GM12878 (cell line): ENCODE measurements around the gene EBLN1. TPM values are rescaled to one million over a fixed set of nuclear protein-coding genes. Genes with fewer than 3 reads are reported as not detected.

ENCODE experiments used
- ATAC-seq: fragments of 200-7000 bp; cut with Tn5 transposase; 3 replicates; pipeline ENCODE4 v1.9.1; 2020; ENCODE audit warnings: mild to moderate bottlenecking, moderate library complexity
- BruUV-seq: library from RNA; stranded (reverse); fragments of 400-500 nt; replicated peaks from 2 replicates; lab custom pipeline; 2021; lab: Mats Ljungman, UMichigan
- CTCF ChIA-PET: fragments of 300-600 bp; sonication (Branson Sonifier 250); formaldehyde crosslinking; extraction: SDS; loops from one replicate; lab custom pipeline; 2021; ENCODE audit warnings: inconsistent platforms; lab: Yijun Ruan, JAX
- POLR2A ChIA-PET: fragments of 350-600 bp; formaldehyde crosslinking; extraction: SDS; loops from one replicate; lab custom pipeline; 2021; ENCODE audit warnings: inconsistent platforms; lab: Charles Lee
- RAD21 ChIA-PET: fragments of 300-600 bp; sonication (Branson Sonifier 250); formaldehyde crosslinking; loops from one replicate; lab custom pipeline; 2023; ENCODE audit warnings: antibody characterized with exemption; ENCODE audit not compliant: unreplicated experiment; lab: Charles Lee
- SMC1A ChIA-PET: fragments of 300-600 bp; sonication (Branson Sonifier 250); formaldehyde crosslinking; loops from one replicate; lab custom pipeline; 2023; ENCODE audit not compliant: unreplicated experiment, uncharacterized antibody; lab: Charles Lee
- DNase-seq: peaks from one replicate; pipeline ENCODE4 v3.0.0-alpha.2; 2011; ENCODE audit warnings: low read depth, low spot score
- FAIRE-seq: peaks from 3 replicates; lab custom pipeline; 2011; peaks lifted over from hg19 to GRCh38; lab: Jason Lieb, UNC
- H2AFZ ChIP-seq: 2 replicates; pipeline ENCODE4 v1.6.0; 2011; ENCODE audit warnings: low read depth, low read length, control low read depth; ENCODE audit not compliant: control insufficient read depth
- H3K27ac ChIP-seq: 2 replicates; pipeline ENCODE4 v1.5.1; 2011; ENCODE audit warnings: control low read depth; ENCODE audit not compliant: control insufficient read depth, insufficient read depth
- H3K27me3 ChIP-seq, 2 experiments: replicated peaks in 1 of 2; 2 replicates each; pipeline versions ENCODE4 v1.6.0 to v1.6.1; 2011; ENCODE audit warnings: low read length in 1 of 2; ENCODE audit not compliant: control insufficient read depth in 2 of 2, insufficient read depth in 2 of 2
- H3K36me3 ChIP-seq, 2 experiments: 2 replicates each; pipeline ENCODE4 v1.5.1; 2011; ENCODE audit warnings: low read length in 1 of 2; ENCODE audit not compliant: control insufficient read depth in 2 of 2, insufficient read depth in 2 of 2
- H3K4me1 ChIP-seq: 2 replicates; pipeline ENCODE4 v1.6.1; 2011; ENCODE audit warnings: mild to moderate bottlenecking, low read length, moderate library complexity, mixed read lengths; ENCODE audit not compliant: control insufficient read depth, insufficient read depth
- H3K4me2 ChIP-seq: 2 replicates; pipeline ENCODE4 v1.6.0; 2011; ENCODE audit warnings: control low read depth; ENCODE audit not compliant: control insufficient read depth, insufficient read depth
- H3K4me3 ChIP-seq: fragments of 200-600 bp; sonication (generic); 2 replicates; pipeline ENCODE4 v1.5.1; 2016
- H3K79me2 ChIP-seq: 2 replicates; pipeline ENCODE4 v1.6.0; 2011; ENCODE audit warnings: low read length; ENCODE audit not compliant: control insufficient read depth, insufficient read depth
- H3K9ac ChIP-seq: 2 replicates; pipeline ENCODE4 v1.8.0; 2011; ENCODE audit warnings: low read length, control low read depth, mixed read lengths; ENCODE audit not compliant: control insufficient read depth, insufficient read depth
- H3K9me3 ChIP-seq: replicated peaks from 3 replicates; pipeline ENCODE4 v1.5.1; 2011; ENCODE audit warnings: mild to moderate bottlenecking, low read length; ENCODE audit not compliant: control insufficient read depth, insufficient read depth
- H4K20me1 ChIP-seq: 2 replicates; pipeline ENCODE4 v1.6.0; 2011; ENCODE audit not compliant: control insufficient read depth, insufficient read depth
- NFIC ChIP-seq: IDR thresholded peaks from 2 replicates; pipeline ENCODE4 v1.6.1; 2012; ENCODE audit warnings: low read depth, mild to moderate bottlenecking, inconsistent platforms, low read length, moderate library complexity
- PML ChIP-seq: IDR thresholded peaks from 2 replicates; pipeline ENCODE4 v1.6.1; 2012; ENCODE audit warnings: low read length, inconsistent platforms
- RAD21 ChIP-seq: IDR thresholded peaks from 2 replicates; pipeline ENCODE4 v1.6.1; 2011; ENCODE audit warnings: mild to moderate bottlenecking, low read depth, low read length, moderate library complexity; ENCODE audit not compliant: insufficient read depth
- RAD51 ChIP-seq: fragments of 450-650 bp; IDR thresholded peaks from 2 replicates; pipeline ENCODE4 v1.6.1; 2016; ENCODE audit warnings: moderate library complexity, mild to moderate bottlenecking, inconsistent platforms
- WGBS: methylation state at CpG from one replicate; pipeline ENCODE4 v1.1.6; 2016; ENCODE audit warnings: low lambda C conversion rate; ENCODE audit not compliant: insufficient replicate concordance, insufficient coverage; ENCODE audit errors: missing lambda C conversion rate; 5-methylcytosine and 5-hydroxymethylcytosine counted together
- in situ Hi-C: fragments of 300-500 bp; cut with MboI; formaldehyde crosslinking; loops from 9 replicates; pipeline ENCODE4 v1.14.3; 2018; ENCODE audit warnings: mixed read lengths
- intact Hi-C: fragments of 100-400 bp; cut with micrococcal nuclease; formaldehyde crosslinking; loops from one replicate; pipeline ENCODE4 v1.14.2; 2022; ENCODE audit not compliant: unreplicated experiment
- polyA plus RNA-seq, 11 experiments: library from polyadenylated mRNA; depleted of rRNA in 4 of 11; unstranded in 6 of 11; stranded (reverse) in 5 of 11; fragments of >200 nt; fragmentation: Nextera tagmentation in 4 of 11; fragmentation: Illumina TruSeq in 1 of 11; extraction: Ambion mirVana in 4 of 11; extraction: Trizol in 1 of 11; gene quantifications; 1 replicate in 1 of 11; 2 replicates in 10 of 11; pipeline versions ENCODE4 v1.2.1 to v1.2.3, GENCODE V29; 2011 to 2016; ENCODE audit warnings: inconsistent platforms in 2 of 11, missing spikeins in 2 of 11, low read depth in 1 of 11
- total RNA-seq, 4 experiments: library from RNA; depleted of rRNA in 3 of 4; stranded (reverse); fragments of >200 nt in 3 of 4; fragmentation: Illumina TruSeq in 1 of 4; extraction: Trizol in 1 of 4; gene quantifications; 2 replicates each; pipeline versions ENCODE4 v1.2.1 to v1.2.3, GENCODE V29; 2013 to 2021

Gene EBLN1
- total and polyA plus RNA-seq, 10 of the 15 experiments (the other 5 are each of a cell fraction or from before 2014, with no cell fraction given): not detected

DNA sequence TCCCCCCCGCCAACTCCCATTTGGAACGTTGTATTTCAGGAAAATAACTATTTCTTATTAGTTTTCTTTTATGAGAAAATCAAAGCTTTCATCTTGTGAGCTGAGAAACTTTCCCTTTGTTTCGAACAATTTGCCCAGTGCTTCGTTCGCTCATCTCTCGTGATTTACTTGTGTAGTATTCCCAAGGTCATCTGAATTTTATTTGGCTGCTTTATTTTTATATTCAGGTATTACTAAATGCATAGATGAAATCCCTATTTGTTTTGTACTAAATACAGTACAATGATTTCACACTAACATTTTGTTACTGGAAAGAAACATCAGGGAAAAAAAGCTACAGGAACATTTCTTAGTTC, 12.0 kb upstream of the EBLN1 start:
- Histone ChIP-seq H4K20me1 (no peaks in the 10 kb centered on the region), H3K79me2 (no peaks in the 10 kb centered on the region), H3K4me2 (peak overlapping the region; percentile 77), H3K9me3 (no peaks in the 10 kb centered on the region), H2AFZ (peak overlapping the region; percentile 85), H3K36me3 (no peaks in the 10 kb centered on the region), H3K4me3 (peak overlapping the region; percentile 68), H3K9ac (peak overlapping the region; percentile 36), H3K27me3 (no peaks in the 10 kb centered on the region; a peak in 1 of 4 replicates), H3K4me1 (peaks cover 7% of the 10 kb centered on the region; the same call in 1 of the 2 replicates), H3K27ac (no peak overlapping the region)
- RAD21 ChIA-PET: interaction anchor here (1.9 kb wide), 2 partner anchors 86 to 759 kb away, joined by 5 to 13 read pairs; partner anchors contain the start of gene COMMD3
- no peak for DNase-seq
- in situ Hi-C loops: no loop called here
- intact Hi-C loops: loop anchor here (2.0 to 5.0 kb wide), 2 partner anchors 87 to 227 kb away; partner anchors contain the start of genes COMMD3 and DNAJC1
- CTCF ChIA-PET: interaction anchor here (1.5 to 2.5 kb wide), 2 partner anchors 236 to 238 kb away, joined by 3 to 8 read pairs; no protein-coding TSS in a partner anchor
- no TSS peak for BruUV-seq
- TF ChIP-seq NFIC (0 out of 2 replicates have a peak, but pooled peaks have one; percentile 18), PML (0 out of 2 replicates have a peak, but pooled peaks have one; percentile 2), RAD51 (0 out of 2 replicates have a peak, but pooled peaks have one; percentile 17), RAD21 (no peak)
- POLR2A ChIA-PET: interaction anchor here (1.3 to 2.6 kb wide), 2 partner anchors 86 to 141 kb away, joined by 3 to 11 read pairs; partner anchors contain the start of gene COMMD3
- FAIRE-seq: no peak
- WGBS: 2% methylated on average over 6 of the region's 6 CpGs
- ATAC-seq: no peak
- SMC1A ChIA-PET: interaction anchor here (0.5 to 2.3 kb wide), 5 partner anchors 87 to 268 kb away, joined by 3 to 9 read pairs (median 3); partner anchors contain the start of gene COMMD3
